Lung (tissue), 12 donors: Measurements from ENCODE around the gene TAF1B. TPM values are rescaled to one million over a fixed set of nuclear protein-coding genes. Genes with fewer than 3 reads are reported as not detected.

Source experiments
- ATAC-seq: fragments of 200-7000 bp; cut with Tn5 transposase; one replicate; pipeline ENCODE4 v1.9.1; 2020; ENCODE audit warnings: moderate number of reproducible peaks; ENCODE audit not compliant: insufficient read depth, low FRiP score
- DNase-seq, 3 donors: peaks; one replicate each; pipeline ENCODE4 v3.0.0-alpha.2; 2013 to 2017
- H3K27ac ChIP-seq, 2 donors: one replicate each; pipeline ENCODE4 v1.5.1; 2013; ENCODE audit warnings: mild to moderate bottlenecking in 2 of 2, moderate library complexity in 2 of 2, control low read depth in 1 of 2, inconsistent platforms in 1 of 2, low read depth in 1 of 2, low read length in 1 of 2
- H3K27me3 ChIP-seq, 3 donors: one replicate each; pipeline ENCODE4 v1.5.1; 2013; ENCODE audit warnings: low read length in 2 of 3; ENCODE audit not compliant: control insufficient read depth in 3 of 3, insufficient read depth in 3 of 3
- H3K36me3 ChIP-seq, 4 donors: one replicate each; pipeline ENCODE4 v1.5.1; 2013; ENCODE audit warnings: low read length in 4 of 4, mild to moderate bottlenecking in 1 of 4, moderate library complexity in 1 of 4; ENCODE audit not compliant: control insufficient read depth in 4 of 4, insufficient read depth in 4 of 4
- H3K4me1 ChIP-seq, 5 donors: one replicate each; pipeline ENCODE4 v1.5.1; 2013; ENCODE audit warnings: low read length in 5 of 5, mild to moderate bottlenecking in 2 of 5, moderate library complexity in 1 of 5; ENCODE audit not compliant: control insufficient read depth in 5 of 5, insufficient read depth in 5 of 5
- H3K4me3 ChIP-seq: one replicate; pipeline ENCODE4 v1.5.1; 2013; ENCODE audit warnings: mild to moderate bottlenecking, control low read depth, moderate library complexity
- H3K9ac ChIP-seq, 2 donors: one replicate each; pipeline ENCODE4 v1.5.1; 2013; ENCODE audit warnings: low read length in 2 of 2, control low read depth in 1 of 2; ENCODE audit not compliant: insufficient read depth in 1 of 2
- H3K9me3 ChIP-seq, 4 donors: one replicate each; pipeline ENCODE4 v1.5.1; 2013; ENCODE audit warnings: low read length in 3 of 4, mild to moderate bottlenecking in 1 of 4, moderate library complexity in 1 of 4; ENCODE audit not compliant: control insufficient read depth in 4 of 4, insufficient read depth in 3 of 4
- WGBS, 2 donors: extraction: QIAGEN DNeasy Blood & Tissue Kit; methylation state at CpG; one replicate each; pipeline ENCODE4 v1.1.7; 2013; 5-methylcytosine and 5-hydroxymethylcytosine counted together
- polyA plus RNA-seq, 2 donors: library from polyadenylated mRNA; stranded (reverse); fragments of 200-250 nt; gene quantifications; one replicate each; pipeline ENCODE4 v1.2.1, GENCODE V29; 2013
- total RNA-seq, 2 donors: library from RNA; depleted of rRNA in 1 of 2; stranded (reverse); fragments of >200 nt in 1 of 2; gene quantifications; one replicate each; pipeline ENCODE4 v1.2.1, GENCODE V29; 2014 to 2021
- TF ChIP-seq, protein P1 (sequence below): IDR thresholded peaks from 2 replicates; pipeline ENCODE4 v1.5.1; 2012; ENCODE audit warnings: mild to moderate bottlenecking; ENCODE audit errors: control extremely low read depth, extremely low read depth
- donor health status: control.
- donor health status: control.
- donor health status: Bipolar disorder and iron deficiency.
- donor health status: healthy.
- donor health status: DM: yes; HTN: yes; CAD: no.

Gene TAF1B
- total and polyA plus RNA-seq, 4 donors, result 6.1 to 46.3 (median 14.9) TPM

GRCh38 chr2:9805435-9806297, 37.6 kb upstream of the TAF1B start:
- TF ChIP-seq, protein P1, sequence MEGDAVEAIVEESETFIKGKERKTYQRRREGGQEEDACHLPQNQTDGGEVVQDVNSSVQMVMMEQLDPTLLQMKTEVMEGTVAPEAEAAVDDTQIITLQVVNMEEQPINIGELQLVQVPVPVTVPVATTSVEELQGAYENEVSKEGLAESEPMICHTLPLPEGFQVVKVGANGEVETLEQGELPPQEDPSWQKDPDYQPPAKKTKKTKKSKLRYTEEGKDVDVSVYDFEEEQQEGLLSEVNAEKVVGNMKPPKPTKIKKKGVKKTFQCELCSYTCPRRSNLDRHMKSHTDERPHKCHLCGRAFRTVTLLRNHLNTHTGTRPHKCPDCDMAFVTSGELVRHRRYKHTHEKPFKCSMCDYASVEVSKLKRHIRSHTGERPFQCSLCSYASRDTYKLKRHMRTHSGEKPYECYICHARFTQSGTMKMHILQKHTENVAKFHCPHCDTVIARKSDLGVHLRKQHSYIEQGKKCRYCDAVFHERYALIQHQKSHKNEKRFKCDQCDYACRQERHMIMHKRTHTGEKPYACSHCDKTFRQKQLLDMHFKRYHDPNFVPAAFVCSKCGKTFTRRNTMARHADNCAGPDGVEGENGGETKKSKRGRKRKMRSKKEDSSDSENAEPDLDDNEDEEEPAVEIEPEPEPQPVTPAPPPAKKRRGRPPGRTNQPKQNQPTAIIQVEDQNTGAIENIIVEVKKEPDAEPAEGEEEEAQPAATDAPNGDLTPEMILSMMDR, result no peak
- WGBS, 2 donors, result 69 to 80% methylated on average over 8 of the region's 8 CpGs
- ATAC-seq (no peak), DNase-seq (peak; percentile 40 to 87 (median 79))
- Histone ChIP-seq H3K9ac (no peak overlapping the region), H3K27ac (no peak overlapping the region), H3K9me3 (no peaks in the 10 kb centered on the region), H3K4me3 (no peak overlapping the region), H3K4me1 (peaks cover 0 to 20% (median 0%) of the 10 kb centered on the region in 5 donors), H3K27me3 (no peaks in the 10 kb centered on the region), H3K36me3 (no peaks in the 10 kb centered on the region)

DNA sequence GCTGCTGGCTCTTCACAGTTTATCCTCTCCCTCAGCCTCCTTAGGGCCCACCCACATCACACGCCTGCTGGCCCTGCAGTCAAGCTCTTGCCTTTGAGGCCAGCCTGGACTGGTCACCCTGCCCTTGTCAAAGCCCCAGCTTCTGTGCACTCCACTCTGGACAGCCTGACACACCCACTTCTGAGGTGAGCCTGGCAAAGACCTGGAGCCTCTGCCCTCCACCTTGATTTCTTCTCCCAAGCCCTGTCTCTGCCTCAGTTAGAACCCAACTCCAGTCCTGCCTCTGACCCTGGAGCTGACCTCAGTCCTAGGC, 37.0 kb upstream of the TAF1B start:
- TF ChIP-seq, protein P1, result no peak
- WGBS, 2 donors, result 89 to 94% methylated on average over 1 of the region's 1 CpG
- H3K27me3 ChIP-seq, result no peaks in the 10 kb centered on the region
- no peak overlapping the region for H3K9ac ChIP-seq
- ATAC-seq, result no peak
- no peaks in the 10 kb centered on the region for H3K36me3 ChIP-seq
- no peak overlapping the region for H3K27ac ChIP-seq
- peaks cover 0 to 20% (median 0%) of the 10 kb centered on the region in 5 donors for H3K4me1 ChIP-seq
- no peak for DNase-seq
- no peaks in the 10 kb centered on the region for H3K9me3 ChIP-seq
- no peak overlapping the region for H3K4me3 ChIP-seq

DNA sequence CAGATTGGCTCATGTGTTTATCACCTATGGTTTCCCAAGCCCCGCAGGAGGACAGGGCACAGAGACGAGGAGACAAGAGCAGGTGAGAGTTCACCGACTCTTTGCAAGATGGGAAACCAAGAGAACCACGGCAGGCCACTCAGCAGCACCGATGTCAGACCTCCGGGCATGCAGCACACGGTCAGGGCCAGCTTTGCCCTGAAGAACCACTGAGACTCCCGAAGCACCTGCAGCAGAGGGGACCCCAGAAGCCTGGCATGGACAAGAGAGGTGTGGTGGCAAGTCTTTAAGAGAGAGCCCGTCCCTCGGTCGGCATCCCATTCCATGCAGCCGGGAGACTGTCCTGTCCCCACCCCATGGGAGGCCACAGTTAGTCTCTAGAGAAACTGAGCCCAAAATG, 36.6 kb upstream of the TAF1B start:
- no peak overlapping the region for H3K27ac ChIP-seq
- TF ChIP-seq, protein P1, result no peak
- H3K9ac ChIP-seq, result no peak overlapping the region
- H3K36me3 ChIP-seq, result no peaks in the 10 kb centered on the region
- peaks cover 0 to 20% (median 0%) of the 10 kb centered on the region in 5 donors for H3K4me1 ChIP-seq
- no peaks in the 10 kb centered on the region for H3K27me3 ChIP-seq
- H3K9me3 ChIP-seq, result no peaks in the 10 kb centered on the region
- DNase-seq (no peak), ATAC-seq (no peak)
- WGBS, 2 donors, result 93 to 95% methylated on average over 12 of the region's 12 CpGs
- H3K4me3 ChIP-seq, result no peak overlapping the region
